HL-60/S4 treated with retinoic acid at 250 ng/mL for 4 days and 3 days (cell line): ENCODE results near the gene EFTUD2.

Source experiments
- in situ Hi-C: fragments of 300-500 bp; cut with MboI; formaldehyde crosslinking; loops from 2 replicates; pipeline ENCODE4 v1.7.0; 2022; ENCODE audit warnings: low sequenced_read_pairs

The EFTUD2 gene

DNA sequence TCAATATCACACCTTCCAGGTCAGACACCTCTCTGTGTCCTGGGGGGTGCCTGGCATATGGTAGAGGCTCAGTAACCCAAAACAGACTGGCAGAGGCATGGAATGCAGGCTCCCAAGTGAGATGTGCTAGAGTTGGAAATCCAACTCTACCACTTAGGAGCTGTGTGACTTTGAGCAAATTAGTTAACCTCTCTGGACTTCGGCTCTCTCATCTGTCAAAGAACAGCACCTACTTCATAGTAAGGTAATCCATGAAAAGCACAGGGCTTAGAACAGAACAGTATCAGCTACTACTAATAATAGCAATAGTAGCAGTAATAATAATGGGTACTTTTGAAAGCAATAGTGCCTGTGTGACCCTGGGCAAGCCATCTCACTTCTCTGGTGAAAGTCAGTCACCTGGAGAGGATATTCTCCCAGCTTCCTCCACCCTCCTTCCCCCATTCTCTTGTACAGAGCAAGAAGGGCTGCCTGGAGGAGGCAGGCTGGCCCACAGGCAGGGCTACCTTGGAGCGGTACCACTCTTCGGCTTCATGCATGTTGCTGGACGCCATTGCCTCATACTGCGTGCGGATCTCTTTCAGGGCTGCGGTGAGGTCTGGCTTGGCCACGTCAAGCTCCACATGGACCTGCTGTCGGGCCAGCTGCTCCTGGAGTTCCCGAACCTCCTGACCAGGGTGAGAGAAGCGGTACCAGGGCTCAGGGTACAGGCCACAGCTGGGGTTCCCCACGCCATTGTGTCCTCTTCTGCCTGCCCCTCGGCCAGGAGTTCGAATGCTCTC is 13.7 kb upstream of the EFTUD2 start:
- in situ Hi-C loops: loop anchor here (10.0 kb wide), 1 partner anchor 122 kb away; no protein-coding TSS in a partner anchor

DNA sequence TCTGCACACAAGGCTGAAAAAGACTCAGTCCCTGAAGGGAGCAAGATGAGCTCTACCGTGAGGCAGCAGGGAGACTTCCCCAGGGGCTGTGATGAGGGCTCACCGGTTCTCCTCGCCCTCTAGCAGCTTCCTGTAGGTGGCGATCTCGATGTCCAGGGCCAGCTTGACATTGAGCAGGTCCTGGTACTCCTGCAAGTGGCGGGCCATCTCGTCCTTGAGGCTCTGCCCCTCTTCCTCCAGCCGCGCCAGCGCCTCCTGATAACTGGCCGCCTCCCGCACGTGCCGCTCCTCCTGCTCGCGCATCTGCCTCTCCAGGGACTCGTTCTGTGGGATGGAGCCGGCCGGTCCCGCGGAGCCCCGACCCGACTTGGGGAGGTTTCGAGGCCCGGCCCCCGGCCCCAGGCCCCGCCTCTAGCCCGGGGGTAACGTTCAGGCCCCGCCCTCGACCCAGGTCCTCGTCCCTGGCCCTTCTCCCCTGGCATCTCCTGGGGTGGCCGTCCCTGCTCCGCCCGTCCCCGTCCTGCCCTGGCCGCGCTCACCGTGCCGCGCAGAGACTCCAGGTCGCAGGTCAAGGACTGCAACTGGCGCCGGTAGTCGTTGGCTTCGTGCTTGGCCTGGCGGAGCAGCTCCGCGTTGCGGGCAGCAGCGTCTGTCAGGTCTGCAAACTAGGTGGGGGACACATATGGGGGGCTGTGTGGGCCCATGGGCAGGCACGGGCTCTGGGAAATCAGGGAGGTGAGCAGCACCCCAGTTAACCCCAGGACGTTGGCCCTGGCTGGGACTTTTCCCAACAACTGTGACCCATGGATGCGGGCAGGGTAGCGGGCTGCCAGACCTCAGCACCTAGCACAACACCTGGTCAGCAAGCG is 12.1 kb upstream of the EFTUD2 start:
- in situ Hi-C loops: loop anchor here (10.0 kb wide), 1 partner anchor 123 kb away; no protein-coding TSS in a partner anchor

DNA sequence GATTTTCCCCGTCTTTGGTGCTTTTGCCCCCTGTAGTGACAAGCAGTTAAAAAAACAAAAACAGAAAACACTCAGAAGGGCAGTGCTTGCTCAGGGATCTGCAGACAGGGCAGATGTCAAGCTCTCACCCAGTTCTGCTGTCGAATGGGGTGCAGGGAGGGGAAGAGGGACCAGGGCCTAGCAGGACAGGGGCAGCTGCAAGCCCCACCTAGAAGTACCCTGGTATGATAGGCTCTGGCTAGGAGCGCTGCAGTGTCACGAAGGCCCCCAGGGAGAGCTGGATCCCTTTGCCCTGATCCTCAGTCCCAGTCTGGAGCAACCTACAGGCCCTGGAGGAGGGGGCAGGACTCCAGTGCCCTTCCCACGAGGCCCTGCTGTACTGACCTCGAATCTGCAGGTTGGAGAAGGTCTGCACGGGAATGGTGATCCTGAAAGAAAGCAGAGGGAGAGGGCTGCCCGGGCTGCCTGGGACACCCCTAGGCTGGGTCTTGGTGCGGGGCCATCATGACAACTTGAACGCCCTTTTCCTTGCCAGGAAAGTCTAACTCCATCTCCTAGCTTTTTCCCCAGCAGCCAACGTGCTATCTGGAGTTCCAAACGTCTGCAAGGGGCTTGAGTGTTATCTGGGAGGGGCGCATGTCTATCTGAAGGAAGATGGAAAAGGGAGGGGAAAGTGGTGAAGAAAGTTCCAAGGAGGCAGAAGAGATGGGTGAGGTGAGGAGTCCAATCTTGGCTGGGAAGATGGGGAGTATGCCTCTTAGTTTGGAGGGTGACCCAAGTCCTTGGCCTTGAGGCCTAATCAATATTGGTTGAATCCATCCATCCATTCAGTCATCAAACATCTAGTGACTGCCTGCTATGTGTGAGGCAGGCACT is 11.2 kb upstream of the EFTUD2 start:
- in situ Hi-C loops: loop anchor here (10.0 kb wide), 1 partner anchor 124 kb away; no protein-coding TSS in a partner anchor

DNA sequence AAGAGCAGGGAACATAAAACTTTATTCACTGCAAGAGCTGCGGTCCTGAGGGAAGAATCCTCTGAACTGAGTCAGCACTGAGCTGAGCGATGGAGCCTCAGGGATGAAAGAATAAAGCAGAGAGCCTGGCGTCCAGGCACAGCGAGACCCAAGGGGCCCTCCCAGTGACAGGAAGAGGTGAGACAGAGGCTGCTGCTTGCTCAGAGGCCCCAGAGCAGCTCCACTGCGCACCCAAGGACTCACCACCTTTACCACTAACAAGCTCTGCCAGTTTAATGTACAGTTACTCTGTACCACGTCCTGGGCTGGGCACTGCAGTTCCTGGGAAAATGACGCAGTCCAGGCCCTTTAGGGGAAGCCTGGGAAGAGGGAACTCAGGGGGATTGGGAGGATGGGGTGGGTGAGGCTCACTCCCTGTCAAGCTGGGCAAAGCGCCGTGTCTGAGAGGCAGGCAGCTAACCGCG is 10.5 kb upstream of the EFTUD2 start:
- in situ Hi-C loops: loop anchor here (10.0 kb wide), 1 partner anchor 125 kb away; no protein-coding TSS in a partner anchor

DNA sequence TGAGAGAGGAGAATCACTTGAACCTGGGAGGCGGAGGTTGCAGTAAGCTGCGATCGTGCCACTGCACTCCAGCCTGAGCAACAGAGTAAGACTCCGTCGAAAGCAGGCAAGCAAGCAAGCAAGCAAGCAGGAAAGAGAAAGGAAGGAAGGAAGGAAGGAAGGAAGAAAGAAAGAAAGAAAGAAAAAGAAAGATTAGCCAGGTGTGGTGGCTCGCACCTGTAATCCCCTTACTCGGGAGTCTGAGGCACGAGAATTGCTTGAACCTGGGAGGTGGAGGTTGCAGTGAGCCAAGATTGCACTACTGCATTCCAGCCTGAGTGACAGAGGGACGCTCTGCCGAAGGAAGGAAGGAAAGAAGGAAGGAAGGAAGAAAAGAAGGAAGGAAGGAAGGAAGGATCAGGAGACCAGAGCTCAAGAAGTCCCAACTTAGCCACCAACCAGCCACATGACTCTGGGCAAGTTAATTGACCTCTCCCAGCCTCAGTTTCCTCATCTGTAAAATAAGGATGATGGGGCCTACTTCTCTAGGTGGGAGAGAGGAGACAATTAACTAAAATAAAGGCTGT is 9.6 kb upstream of the EFTUD2 start:
- in situ Hi-C loops: no loop called here

DNA sequence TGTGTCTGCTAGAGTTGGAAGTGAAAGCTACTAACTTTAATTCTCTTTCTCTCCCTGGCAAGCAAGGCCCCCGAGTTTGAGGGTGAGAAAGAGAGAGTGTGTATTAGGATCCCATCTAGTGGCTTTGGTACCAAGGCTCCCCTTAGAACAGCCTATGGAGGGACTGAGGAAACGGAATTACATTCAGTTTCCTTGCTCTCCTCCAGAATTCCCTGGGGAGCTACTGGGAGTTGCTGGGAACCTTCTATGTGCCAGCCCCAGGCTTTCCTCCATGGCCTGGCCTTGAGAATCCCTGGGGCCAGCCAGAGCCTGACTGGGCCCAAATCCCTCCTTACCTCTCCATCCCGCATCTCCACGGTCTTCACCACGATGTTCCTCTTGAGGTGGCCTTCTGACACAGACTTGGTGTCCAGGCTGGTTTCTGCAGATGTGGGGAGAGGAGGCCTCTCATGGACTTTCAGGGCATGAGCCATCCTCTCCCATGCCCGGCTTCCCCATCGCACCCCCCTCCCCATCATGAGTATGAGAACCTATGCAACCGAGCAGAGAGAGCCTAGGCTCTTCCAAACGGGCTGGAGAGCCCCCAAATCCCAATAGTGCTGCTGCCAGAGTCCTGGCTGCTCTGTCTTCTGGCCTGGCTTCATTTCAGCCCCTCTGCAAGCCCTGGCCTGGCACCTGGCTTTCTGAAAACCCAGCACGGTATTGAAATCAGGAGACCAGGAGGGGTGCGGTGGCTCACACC is 8.7 kb upstream of the EFTUD2 start:
- in situ Hi-C loops: no loop called here

DNA sequence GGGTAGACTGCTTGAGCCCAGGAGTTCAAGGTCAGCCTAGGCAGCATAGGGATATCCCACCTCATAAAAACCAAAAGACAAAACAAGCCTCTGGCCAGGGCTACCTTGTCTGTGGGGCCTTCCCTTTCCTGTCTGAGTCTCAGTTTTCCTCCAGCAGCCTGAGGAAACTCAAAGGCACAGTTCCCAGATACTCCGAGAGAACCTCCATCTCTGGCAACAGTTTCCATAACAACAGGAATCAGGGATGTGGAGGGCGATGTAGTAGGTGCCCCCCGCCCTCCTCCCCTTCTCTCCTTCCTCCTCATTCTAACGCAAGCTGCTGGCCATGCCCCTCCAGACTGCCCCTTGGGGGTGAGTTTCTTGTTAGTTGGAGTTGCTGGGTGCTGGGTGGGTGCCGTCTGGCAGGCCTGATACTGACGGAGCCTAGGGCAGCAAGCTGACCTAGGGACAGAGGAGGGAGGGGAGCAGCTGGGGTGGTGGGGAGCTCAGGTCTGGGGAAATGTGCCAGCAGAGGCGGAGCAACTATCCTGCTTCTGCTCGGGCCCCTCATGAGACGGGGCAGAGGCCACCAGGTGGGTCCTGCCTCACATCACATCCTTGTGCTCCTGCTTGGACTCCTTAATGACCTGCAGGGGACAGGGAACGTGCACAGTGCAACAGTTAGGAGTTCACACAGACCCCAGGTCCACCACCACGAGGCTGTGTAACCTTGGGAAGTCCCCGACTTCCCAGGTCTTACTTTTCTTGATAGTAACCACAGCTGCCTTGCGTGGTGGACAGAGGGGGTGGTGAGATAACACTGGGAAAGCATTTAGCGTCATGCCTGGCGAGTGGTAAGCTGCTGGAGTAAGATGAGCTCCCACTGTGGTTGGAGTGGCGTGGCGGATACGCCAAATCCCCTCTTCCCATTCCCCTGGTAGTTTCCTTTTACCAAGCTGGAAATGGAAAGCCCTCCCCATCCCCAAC is 7.8 kb upstream of the EFTUD2 start:
- in situ Hi-C loops: no loop called here

DNA sequence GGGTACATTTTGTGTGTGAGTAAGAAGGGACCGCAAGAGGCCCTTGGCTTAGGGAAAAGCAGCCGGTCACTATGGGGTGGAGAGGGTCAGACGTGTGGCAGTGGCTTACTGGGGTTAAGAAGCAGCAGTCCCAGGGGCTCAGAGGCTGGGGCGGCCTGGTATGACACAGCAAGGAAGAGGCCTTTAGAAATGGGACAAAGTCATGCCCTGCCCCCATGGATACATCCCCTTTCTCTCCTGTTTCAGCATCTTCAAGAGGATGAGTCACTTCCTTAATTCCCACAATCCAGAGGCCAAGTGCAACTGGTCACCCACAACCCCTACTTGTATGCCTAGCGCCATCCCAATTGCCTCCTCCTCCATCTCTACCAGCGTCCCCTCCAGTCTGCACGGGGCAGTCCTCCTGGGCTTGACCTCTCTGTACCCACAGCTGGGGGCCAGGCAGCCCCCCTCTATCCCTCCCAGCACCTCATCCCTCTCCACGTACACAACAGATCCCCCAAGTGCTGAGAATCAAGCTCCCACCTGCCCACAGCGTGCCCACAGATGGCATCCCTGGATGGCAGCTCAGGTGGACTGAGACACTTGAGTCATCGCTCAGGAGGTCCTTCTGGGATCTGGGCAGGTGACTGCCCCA is 6.9 kb upstream of the EFTUD2 start:
- in situ Hi-C loops: no loop called here

DNA sequence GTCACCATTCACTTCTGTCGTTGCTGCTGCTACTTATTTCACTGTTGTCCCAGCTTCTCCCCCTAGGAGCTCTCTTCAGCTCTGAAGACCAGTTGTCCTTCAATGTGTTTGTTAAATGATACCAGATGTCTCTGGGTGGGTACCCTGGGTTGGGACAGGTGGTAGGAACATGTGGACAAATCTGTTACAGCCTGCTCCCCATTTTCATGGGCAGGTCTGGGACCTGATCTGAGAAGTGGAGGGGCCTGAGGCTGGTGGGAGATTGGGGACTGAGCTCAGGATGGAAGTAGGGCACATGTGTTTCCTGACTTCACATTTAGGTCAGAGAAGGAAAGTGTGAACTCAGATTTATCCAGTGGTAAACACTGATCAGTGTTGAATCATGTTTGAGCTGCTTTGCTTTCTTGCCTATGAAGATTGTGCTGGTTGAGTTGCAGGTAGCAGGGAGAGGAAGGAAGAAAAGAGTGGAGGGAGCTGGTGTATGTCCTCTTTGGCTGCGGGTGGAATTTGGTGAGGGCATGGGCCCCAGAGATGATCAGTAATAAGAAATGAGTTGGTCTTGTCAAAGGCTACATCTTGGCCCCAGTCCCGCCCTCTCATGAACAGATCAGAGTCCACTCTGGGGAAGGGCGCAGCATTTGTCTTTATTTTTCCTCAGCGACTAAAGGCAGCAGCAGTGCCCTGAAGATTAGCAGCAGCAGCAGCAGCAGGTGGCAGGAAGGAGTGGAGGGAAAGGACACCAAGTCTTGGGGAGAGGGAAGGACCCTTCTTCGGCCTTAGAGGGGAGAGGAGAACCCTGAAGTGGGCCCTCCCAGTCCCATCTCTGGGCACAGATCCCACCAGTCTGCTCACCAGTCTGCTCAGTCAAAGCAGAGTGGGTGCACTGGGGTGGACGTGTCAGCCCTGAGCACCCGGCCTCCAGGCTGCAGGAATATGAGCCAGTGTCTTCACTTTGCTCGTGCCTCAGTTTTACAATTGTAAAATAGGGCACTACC is 6.1 kb upstream of the EFTUD2 start:
- in situ Hi-C loops: no loop called here

DNA sequence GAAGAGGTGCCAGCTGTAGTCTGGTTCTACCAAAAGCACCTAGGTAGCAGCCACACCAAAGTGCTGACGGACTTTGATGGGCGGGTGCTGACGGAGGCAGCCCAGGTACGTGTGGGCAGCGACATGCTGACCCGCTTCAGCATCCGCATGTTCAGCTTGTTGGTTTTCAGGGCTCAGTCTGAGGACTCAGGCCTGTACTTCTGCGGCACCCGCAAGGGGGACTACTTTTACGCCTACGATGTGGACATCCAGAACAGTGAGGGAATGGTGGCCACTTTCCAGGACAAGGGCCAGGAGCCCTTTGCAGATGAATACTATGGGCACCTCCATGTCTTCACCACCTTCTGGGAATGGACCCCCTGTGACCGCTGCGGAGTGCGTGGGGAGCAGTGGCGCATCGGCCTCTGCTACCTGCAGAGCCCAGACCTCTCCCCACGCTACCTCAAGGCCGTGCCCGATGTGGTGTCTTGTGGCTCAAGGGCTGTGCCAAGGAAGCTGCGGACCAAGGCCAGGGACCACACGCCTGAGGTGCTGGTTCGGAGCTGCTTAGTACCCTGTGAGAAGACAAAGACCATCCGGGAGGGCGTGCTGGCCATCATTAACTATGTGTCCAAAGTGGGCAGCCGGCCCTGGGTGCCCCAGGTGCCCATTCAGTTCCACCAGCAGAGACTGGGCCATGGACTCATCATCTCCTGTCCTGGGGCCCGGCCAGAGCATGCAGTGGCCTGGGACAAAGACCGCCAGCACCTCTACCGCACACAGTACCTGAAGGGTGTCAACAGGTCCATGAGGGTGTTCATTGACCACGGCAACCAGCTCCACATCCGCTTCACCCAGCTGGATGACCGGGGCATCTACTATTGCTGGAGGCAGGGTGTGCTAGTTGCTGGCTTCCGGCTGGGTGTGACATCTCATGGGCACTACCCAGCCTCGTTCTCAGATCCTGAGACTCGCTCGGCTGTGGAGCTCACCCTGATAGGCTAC is 5.0 kb upstream of the EFTUD2 start:
- in situ Hi-C loops: no loop called here

DNA sequence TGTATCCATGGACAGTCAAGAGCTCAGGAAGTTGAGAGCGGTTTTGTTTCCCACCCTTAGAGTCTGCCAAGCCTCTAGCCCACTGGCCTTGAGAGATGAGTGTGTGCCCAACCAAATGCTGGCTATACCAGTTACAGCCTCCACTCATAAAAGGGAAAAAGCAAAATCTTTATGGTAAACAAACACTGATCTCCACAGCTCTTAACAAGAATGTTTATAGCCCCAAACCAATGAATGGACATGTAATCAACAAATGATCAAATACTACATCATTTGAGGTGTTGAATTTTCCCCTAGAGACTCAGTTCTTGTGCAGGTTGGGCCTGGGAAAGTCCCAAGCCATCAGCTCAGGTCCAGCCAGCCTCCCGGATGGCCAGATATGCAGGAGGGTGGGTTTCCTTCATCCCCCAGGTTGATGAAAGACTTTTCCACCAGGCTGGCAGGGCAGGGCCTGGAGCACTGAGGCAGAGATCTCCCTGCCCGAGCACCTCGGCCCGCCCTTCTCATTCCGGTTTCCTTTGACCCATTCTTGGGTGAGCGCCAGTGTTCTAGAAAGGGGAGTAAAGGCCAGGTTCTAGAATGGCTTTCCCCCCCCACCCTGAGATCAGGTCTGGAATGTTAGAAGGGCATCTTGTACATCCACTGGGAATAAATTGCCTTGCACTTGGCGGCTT is 3.9 kb upstream of the EFTUD2 start:
- in situ Hi-C loops: no loop called here

DNA sequence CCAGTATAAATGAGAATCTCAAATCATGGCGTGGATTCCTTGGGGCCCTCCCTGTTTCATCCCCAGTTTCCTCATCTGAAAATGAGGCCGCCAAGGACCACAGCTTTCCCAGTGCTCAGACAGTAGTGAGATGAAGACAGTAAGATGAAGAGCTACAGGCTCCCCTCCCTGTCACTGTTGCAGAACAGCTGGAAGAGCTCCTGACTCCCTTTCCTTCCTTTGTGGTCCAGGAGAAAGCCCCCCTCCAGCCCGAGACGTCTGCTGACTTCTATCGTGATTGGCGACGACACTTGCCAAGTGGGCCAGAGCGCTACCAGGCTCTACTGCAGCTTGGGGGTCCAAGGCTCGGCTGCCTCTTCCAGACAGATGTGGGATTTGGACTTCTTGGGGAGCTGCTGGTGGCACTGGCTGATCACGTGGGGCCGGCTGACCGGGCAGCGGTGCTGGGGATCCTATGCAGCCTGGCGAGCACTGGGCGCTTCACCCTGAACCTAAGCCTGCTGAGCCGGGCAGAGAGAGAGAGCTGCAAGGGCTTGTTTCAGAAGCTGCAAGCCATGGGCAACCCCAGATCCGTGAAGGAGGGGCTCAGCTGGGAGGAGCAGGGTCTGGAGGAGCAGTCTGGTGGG is 3.0 kb upstream of the EFTUD2 start:
- in situ Hi-C loops: no loop called here

DNA sequence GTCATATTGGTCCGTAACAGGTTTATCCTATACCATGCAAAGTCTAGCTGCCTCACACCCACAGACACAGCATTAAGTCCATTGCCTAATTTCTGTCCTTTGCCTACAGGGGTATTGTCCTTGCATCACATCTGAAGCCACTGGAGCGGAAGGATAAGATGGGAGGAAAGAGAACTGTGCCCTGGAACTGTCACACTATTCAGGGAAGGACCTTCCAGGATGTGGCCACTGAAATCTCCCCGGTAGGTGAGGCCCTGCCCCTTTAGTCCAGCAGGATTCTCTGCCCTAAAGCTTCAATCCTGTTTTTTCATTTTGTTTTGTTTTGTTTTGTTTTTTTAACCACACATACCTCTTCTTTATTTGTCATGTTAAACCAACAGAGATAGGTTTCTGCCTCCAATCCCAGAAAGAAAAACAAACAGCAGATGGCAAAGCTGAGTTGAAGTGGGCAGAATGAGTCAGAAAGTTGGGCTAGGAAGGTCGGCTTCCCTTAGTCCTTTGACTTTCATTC is 2.2 kb upstream of the EFTUD2 start:
- in situ Hi-C loops: no loop called here

DNA sequence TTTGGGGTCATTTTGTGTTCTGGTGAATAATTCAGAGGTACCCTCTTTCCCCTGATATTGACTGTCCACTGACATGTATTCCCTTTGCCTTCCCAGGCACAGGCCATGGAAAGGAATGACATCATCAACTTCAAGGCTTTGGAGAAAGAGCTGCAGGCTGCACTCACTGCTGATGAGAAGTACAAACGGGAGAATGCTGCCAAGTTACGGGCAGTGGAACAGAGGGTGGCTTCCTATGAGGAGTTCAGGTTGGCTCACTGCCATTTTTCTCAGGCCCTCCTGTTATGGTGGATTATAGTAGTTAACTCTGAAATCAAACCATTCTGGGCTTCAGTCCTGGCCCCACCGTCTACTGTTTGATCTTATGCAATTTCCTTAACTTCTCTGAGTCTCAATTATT is 1.6 kb upstream of the EFTUD2 start:
- in situ Hi-C loops: no loop called here

DNA sequence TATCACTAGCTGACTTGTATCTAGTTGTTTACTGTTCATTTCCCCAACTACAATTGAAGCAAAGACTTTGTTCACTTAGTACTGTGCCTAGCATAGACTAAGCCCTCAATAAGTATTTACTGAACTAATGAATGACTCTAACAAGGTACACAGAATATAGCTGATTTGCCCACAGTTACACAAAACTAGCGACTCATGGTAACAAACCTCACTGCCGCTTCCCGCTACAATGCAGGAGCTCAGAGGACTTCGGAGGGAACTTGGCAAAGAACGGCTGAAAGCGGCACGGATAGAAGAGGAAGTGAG is 524 bp downstream of the EFTUD2 start:
- in situ Hi-C loops: no loop called here
